ENCODE measurements around the gene CRABP1.

CRABP1 gene

GRCh38 chr15:78320183-78320582 is 20.0 kb upstream of the CRABP1 start:
- in situ Hi-C loops (cut with HindIII; ENCODE audit: low pct_ligation_motif_present, low sequenced_read_pairs): no loop called here
- no peak for DNase-seq
- no peak for TF ChIP-seq CTCF (IDR thresholded peaks at IDR 0.05; ENCODE audit: low read depth, low read length, missing control alignments)
- Histone ChIP-seq H3K36me3 (replicated peaks) (no peaks in the 10 kb centered on the region), H3K27ac (no peak overlapping the region), H3K4me3 (ENCODE audit: low read depth, low read length) (no peak overlapping the region), H3K27me3 (replicated peaks) (no peaks in the 10 kb centered on the region)

GRCh38 chr15:78321041-78321570 is 19.0 kb upstream of the CRABP1 start:
- no peak for TF ChIP-seq CTCF (IDR thresholded peaks at IDR 0.05; ENCODE audit: low read depth, low read length, missing control alignments)
- DNase-seq: no peak
- Histone ChIP-seq H3K36me3 (replicated peaks) (no peaks in the 10 kb centered on the region), H3K27ac (no peak overlapping the region), H3K4me3 (ENCODE audit: low read depth, low read length) (no peak overlapping the region), H3K27me3 (replicated peaks) (no peaks in the 10 kb centered on the region)
- in situ Hi-C loops (cut with HindIII; ENCODE audit: low pct_ligation_motif_present, low sequenced_read_pairs): no loop called here

- no peak for DNase-seq
- in situ Hi-C loops (cut with HindIII; ENCODE audit: low pct_ligation_motif_present, low sequenced_read_pairs): no loop called here
- TF ChIP-seq CTCF (IDR thresholded peaks at IDR 0.05; ENCODE audit: low read depth, low read length, missing control alignments): no peak
Observed at GRCh38 chr15:78321786-78322185, 18.4 kb upstream of the CRABP1 start.

GRCh38 chr15:78322243-78322642 is 17.9 kb upstream of the CRABP1 start:
- Histone ChIP-seq H3K4me3 (ENCODE audit: low read depth, low read length) (no peak overlapping the region), H3K27me3 (replicated peaks) (no peaks in the 10 kb centered on the region), H3K27ac (peak overlapping the region; percentile 29), H3K36me3 (replicated peaks) (no peaks in the 10 kb centered on the region)
- TF ChIP-seq CTCF (IDR thresholded peaks at IDR 0.05; ENCODE audit: low read depth, low read length, missing control alignments): no peak
- peak; percentile 64 for DNase-seq
- in situ Hi-C loops (cut with HindIII; ENCODE audit: low pct_ligation_motif_present, low sequenced_read_pairs): no loop called here

More at GRCh38 chr15:78321786-78322185, 18.4 kb upstream of the CRABP1 start:
- Histone ChIP-seq H3K27ac (peak overlapping the region; percentile 29), H3K4me3 (ENCODE audit: low read depth, low read length) (no peak overlapping the region), H3K36me3 (replicated peaks) (no peaks in the 10 kb centered on the region), H3K27me3 (replicated peaks) (no peaks in the 10 kb centered on the region)

- in situ Hi-C loops (cut with HindIII; ENCODE audit: low pct_ligation_motif_present, low sequenced_read_pairs): no loop called here
- Histone ChIP-seq H3K27me3 (replicated peaks) (no peaks in the 10 kb centered on the region), H3K27ac (peak overlapping the region; percentile 29), H3K4me3 (ENCODE audit: low read depth, low read length) (no peak overlapping the region), H3K36me3 (replicated peaks) (no peaks in the 10 kb centered on the region)
- TF ChIP-seq CTCF (IDR thresholded peaks at IDR 0.05; ENCODE audit: low read depth, low read length, missing control alignments): no peak
- DNase-seq: no peak
Observed at GRCh38 chr15:78322724-78323521, 17.2 kb upstream of the CRABP1 start.
